Cardiac muscle cell (in vitro differentiated cells and primary cell): ENCODE data around the gene PLCL1. TPM values are rescaled to one million over a fixed set of nuclear protein-coding genes. Genes with fewer than 3 reads are reported as not detected.

Experiments used
- DNase-seq, 2 donors: peaks; one replicate each; pipeline versions ENCODE4 v3.0.0 to v3.0.0-alpha.2; 2010 to 2017; ENCODE audit warnings: low read depth in 1 of 2, low spot score in 1 of 2
- H3K27ac ChIP-seq: fragments of 200-600 bp; sonication (generic); 2 replicates; pipeline ENCODE4 v1.5.1; 2016
- H3K27me3 ChIP-seq: fragments of 200-600 bp; sonication (generic); 2 replicates; pipeline ENCODE4 v1.6.0; 2016; ENCODE audit warnings: control low read depth
- H3K36me3 ChIP-seq: fragments of 200-600 bp; sonication (generic); 2 replicates; pipeline ENCODE4 v1.5.1; 2016; ENCODE audit warnings: control low read depth
- H3K4me1 ChIP-seq: fragments of 200-600 bp; sonication (generic); 2 replicates; pipeline ENCODE4 v1.8.1; 2017; ENCODE audit warnings: low read depth, mild to moderate bottlenecking, mixed run types
- H3K4me3 ChIP-seq: fragments of 200-600 bp; sonication (generic); 2 replicates; pipeline ENCODE4 v1.5.1; 2016; ENCODE audit warnings: mild to moderate bottlenecking
- H3K9me3 ChIP-seq: fragments of 200-600 bp; sonication (generic); 2 replicates; pipeline ENCODE4 v1.5.1; 2017; ENCODE audit warnings: low read depth, mild to moderate bottlenecking, control low read depth
- CTCF ChIP-seq: IDR thresholded peaks from 2 replicates; pipeline ENCODE4 v1.5.1; 2012; ENCODE audit warnings: low read depth, mild to moderate bottlenecking, low read length
- polyA plus RNA-seq: library from polyadenylated mRNA; unstranded; fragments of >200 nt; fragmentation: Nextera tagmentation; extraction: Ambion mirVana; gene quantifications from 2 replicates; pipeline ENCODE4 v1.2.1, GENCODE V29; 2016
- total RNA-seq: library from RNA; depleted of rRNA; stranded (reverse); fragments of >200 nt; gene quantifications from 2 replicates; pipeline ENCODE4 v1.2.3, GENCODE V29; 2016

PLCL1 gene
- total and polyA plus RNA-seq, 2 experiments from 2014 or later, result 4.9 to 7.8 TPM

GRCh38 chr2:197878792-197879191 lies 74.4 kb downstream of the PLCL1 start:
- Histone ChIP-seq H3K36me3 (no peaks in the 10 kb centered on the region), H3K27me3 (no peaks in the 10 kb centered on the region), H3K9me3 (no peaks in the 10 kb centered on the region), H3K27ac (no peak overlapping the region), H3K4me1 (peaks cover 13% of the 10 kb centered on the region), H3K4me3 (no peak overlapping the region)
- no peak for TF ChIP-seq CTCF
- DNase-seq, result peak in 1 of 2 donors; percentile 52

- DNase-seq, result no peak
- Histone ChIP-seq H3K27me3 (no peaks in the 10 kb centered on the region), H3K36me3 (no peaks in the 10 kb centered on the region), H3K4me3 (no peak overlapping the region), H3K9me3 (no peaks in the 10 kb centered on the region), H3K27ac (no peak overlapping the region), H3K4me1 (peaks cover 16% of the 10 kb centered on the region)
- no peak for TF ChIP-seq CTCF
These were observed 75.5 kb downstream of the PLCL1 start for GRCh38 chr2:197879812-197880408.

- H3K27me3 ChIP-seq, result no peaks in the 10 kb centered on the region
- peaks cover 9% of the 10 kb centered on the region for H3K4me1 ChIP-seq
- peak in 1 of 2 donors; percentile 34 for DNase-seq
- no peaks in the 10 kb centered on the region for H3K9me3 ChIP-seq
- no peaks in the 10 kb centered on the region for H3K36me3 ChIP-seq
- no peak overlapping the region for H3K4me3 ChIP-seq
- no peak for TF ChIP-seq CTCF
- H3K27ac ChIP-seq, result no peak overlapping the region
These were observed 79.1 kb downstream of the PLCL1 start for GRCh38 chr2:197883354-197884032.

- Histone ChIP-seq H3K4me3 (no peak overlapping the region), H3K4me1 (peaks cover 9% of the 10 kb centered on the region), H3K27ac (no peak overlapping the region), H3K27me3 (no peaks in the 10 kb centered on the region), H3K36me3 (no peaks in the 10 kb centered on the region), H3K9me3 (no peaks in the 10 kb centered on the region)
- no peak for TF ChIP-seq CTCF
- no peak for DNase-seq
These were observed 79.9 kb downstream of the PLCL1 start for GRCh38 chr2:197884252-197884651.

GRCh38 chr2:197885126-197885525 lies 80.7 kb downstream of the PLCL1 start:
- no peaks in the 10 kb centered on the region for H3K9me3 ChIP-seq
- no peak overlapping the region for H3K27ac ChIP-seq
- TF ChIP-seq CTCF, result no peak
- H3K4me1 ChIP-seq, result peaks cover 12% of the 10 kb centered on the region
- H3K27me3 ChIP-seq, result no peaks in the 10 kb centered on the region
- H3K4me3 ChIP-seq, result no peak overlapping the region
- H3K36me3 ChIP-seq, result no peaks in the 10 kb centered on the region
- no peak for DNase-seq
